ENCODE results near the gene NRDC. TPM values are rescaled to one million over a fixed set of nuclear protein-coding genes. Genes with fewer than 3 reads are reported as not detected.

NRDC gene
- polyA plus RNA-seq, 4 donors, result 115 to 148 (median 129) TPM

Other genes with a start within 250 kb of the NRDC start
- 1 to 10 TPM; 4.4 to 5.7 (median 4.8) TPM for gene RAB3B, start 112.0 kb upstream of the NRDC start, polyA plus RNA-seq (ENCODE audit: insufficient read length in 4 of 4)
- gene KTI12, start 155.1 kb upstream of the NRDC start, polyA plus RNA-seq (ENCODE audit: insufficient read length in 4 of 4), result 1 to 10 TPM; 5.9 to 6.8 (median 6.6) TPM
- 10 to 100 TPM; 63.1 to 83.4 (median 69.9) TPM for gene TXNDC12, start 176.5 kb upstream of the NRDC start, polyA plus RNA-seq (ENCODE audit: insufficient read length in 4 of 4)
- gene BTF3L4, start 177.6 kb upstream of the NRDC start, polyA plus RNA-seq (ENCODE audit: insufficient read length in 4 of 4), result 10 to 100 TPM; 76.5 to 90.9 (median 86.9) TPM

Measured in right renal pelvis (tissue), 4 donors.